Adipose tissue (tissue), 3 donors: ENCODE data around the gene GPC6. TPM values are rescaled to one million over a fixed set of nuclear protein-coding genes. Genes with fewer than 3 reads are reported as not detected.

ENCODE experiments used
- H3K27ac ChIP-seq: one replicate; pipeline ENCODE4 v1.5.1; 2013; ENCODE audit warnings: low read depth, low read length
- WGBS, 3 donors: extraction: QIAGEN DNeasy Blood & Tissue Kit; methylation state at CpG; one replicate each; pipeline ENCODE4 v1.1.7; 2013; 5-methylcytosine and 5-hydroxymethylcytosine counted together
- polyA plus RNA-seq, 3 donors: library from polyadenylated mRNA; stranded (reverse); fragments of 200-250 nt; gene quantifications; one replicate each; pipeline ENCODE4 v1.2.3, GENCODE V29; 2013
- donor health status: healthy with polysubstance abuse.
- donor health status: Bipolar disorder and iron deficiency.
- donor health status: healthy.

GPC6 gene
- polyA plus RNA-seq, 3 donors = 0.72 to 8.5 (median 5.8) TPM

DNA sequence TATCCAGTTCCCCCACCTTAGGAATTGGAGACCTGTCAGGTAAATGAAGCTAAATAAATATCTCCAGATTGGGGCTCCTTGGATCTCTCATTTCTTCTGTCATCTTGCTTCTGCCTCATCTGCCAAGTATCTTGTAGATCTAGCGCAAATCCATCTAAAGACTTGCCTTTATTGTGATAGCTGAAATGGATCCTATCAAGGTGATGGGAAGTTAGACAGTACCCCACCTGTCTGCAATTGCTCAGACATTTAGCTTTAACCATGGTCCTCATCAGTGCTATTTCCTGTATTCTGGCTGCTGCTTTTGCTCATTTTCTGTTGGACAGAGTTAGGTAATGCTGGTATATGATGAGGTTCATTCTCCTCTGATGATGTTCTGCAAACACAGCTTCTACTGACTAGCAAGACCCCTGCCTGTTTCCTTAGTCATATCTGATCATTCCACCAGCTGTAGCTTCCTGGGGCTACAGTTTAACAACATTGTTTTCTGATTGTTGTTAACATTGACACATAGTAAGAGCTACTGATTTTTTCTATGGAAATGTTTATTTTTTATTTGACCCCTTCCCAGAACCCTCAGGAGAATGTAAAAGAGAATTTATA, 912.9 kb downstream of the GPC6 start:
- H3K27ac ChIP-seq = no peak overlapping the region
- WGBS, 3 donors = 96 to 100% (median 96%) methylated on average over 1 of the region's 1 CpG

DNA sequence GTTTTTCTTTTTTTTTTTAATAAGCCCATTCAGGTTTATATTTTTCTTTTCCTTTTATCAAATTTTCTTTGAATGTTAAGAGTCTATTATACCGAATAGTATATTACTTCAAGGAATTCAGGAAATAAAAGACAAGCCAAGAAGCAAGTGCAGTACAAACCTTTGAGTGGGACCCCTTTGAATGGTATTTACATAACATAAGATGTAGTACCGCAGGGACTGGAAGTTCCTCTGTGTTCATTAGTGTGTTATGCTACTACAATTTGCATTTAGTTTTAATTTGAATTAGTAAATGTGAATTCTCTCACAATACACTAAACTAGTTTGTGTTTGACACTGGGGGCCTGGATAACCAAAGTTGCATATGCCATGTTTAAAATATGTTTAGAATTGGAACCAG, 913.4 kb downstream of the GPC6 start:
- 79 to 80% (median 80%) methylated on average over 2 of the region's 2 CpGs for WGBS, 3 donors

DNA sequence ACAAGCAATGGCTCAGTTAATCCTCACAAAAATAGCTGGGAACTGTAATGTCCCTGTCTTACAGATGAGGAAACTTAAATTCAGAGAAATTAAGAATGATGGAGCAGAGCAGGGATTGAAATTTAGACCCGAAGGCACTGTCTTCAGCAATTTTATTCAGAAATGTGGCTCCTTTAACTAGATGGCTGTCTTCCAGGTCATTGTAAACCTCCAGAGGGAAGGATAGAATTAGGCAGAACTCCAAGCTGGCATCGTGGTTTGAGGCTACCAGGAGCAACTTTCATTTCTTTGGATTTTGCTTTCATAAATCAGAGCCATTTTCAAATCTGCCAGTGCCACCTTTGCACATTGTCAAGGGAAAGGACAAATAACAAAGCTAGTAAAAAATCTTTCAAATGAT, 913.9 kb downstream of the GPC6 start:
- 51 to 65% (median 61%) methylated on average over 2 of the region's 2 CpGs for WGBS, 3 donors
- no peak overlapping the region for H3K27ac ChIP-seq

More for the DNA sequence above, 913.4 kb downstream of the GPC6 start:
- no peak overlapping the region for H3K27ac ChIP-seq

DNA sequence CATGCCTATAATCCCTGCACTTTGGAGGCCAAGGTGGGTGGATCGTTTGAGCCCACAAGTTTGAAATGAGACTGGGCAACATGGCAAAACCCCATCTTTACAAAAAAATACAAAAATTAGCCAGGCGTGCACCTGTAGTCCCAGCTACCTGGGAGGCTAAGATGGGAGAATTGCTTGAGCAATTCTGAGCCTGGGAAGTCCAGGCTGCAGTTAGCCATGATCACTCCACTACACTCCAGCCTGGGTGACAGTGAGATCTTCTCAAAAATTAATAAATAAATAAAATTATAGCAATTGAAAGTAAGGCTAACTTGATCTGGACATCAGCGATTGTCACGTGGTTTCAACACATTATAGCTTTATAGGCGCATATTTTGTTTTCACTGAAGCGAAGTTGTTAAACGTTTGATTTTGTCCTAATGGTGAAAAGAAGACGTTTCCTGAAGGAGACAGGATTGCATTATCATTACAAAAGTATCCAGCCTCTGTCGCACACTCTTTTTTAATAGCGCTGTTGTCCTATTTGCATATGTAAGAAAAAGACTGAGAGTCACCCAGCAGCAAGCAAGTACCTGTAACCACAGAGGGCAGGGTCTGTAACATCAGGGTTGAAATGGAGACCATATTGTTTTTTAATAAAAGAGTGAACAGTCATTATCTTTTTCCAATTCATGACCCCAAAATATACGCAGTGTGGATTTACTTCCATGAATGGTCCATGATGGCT, 917.2 kb downstream of the GPC6 start:
- 81 to 85% (median 84%) methylated on average over 11 of the region's 11 CpGs for WGBS, 3 donors
- H3K27ac ChIP-seq = no peak overlapping the region

DNA sequence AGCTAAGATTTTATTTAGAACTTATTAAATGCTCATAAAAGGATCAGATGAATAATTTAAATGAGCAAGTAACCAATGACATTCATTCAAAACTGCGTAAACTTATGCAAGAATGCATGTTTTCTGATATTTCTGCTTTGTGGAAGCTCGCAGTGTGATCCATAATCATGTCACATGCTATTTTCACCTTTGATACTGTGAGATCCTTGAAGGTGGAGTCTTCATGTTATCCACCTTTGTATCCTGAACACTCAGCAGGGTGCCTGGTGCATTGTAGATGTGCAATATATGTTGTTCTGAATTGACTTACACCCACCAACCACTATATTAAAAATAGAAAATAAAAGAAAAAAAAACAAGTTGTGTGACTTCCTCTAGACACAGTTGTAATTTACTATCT, 919.4 kb downstream of the GPC6 start:
- WGBS, 3 donors = 48 to 65% (median 48%) methylated on average over 2 of the region's 2 CpGs
- H3K27ac ChIP-seq = no peak overlapping the region

DNA sequence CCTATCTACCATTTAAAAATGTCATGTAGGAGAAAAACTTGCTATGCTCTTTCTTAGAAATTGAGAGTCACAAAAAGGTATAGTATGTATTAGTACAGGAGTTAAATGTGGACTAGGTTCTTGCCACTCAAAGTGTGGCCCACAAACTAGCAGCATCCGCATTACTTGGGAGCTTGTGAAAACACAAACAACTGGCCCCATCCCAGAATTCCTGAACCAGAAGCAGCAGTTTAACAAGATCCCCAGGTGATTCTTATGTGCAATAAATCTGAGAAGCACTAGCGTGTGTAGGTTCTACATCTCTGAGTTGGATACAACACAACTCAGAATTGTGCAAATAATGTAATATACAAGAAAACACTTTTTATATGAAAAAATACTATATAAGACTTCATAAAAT, 927.0 kb downstream of the GPC6 start:
- no peak overlapping the region for H3K27ac ChIP-seq
- WGBS, 3 donors = 91 to 99% (median 96%) methylated on average over 2 of the region's 2 CpGs

DNA sequence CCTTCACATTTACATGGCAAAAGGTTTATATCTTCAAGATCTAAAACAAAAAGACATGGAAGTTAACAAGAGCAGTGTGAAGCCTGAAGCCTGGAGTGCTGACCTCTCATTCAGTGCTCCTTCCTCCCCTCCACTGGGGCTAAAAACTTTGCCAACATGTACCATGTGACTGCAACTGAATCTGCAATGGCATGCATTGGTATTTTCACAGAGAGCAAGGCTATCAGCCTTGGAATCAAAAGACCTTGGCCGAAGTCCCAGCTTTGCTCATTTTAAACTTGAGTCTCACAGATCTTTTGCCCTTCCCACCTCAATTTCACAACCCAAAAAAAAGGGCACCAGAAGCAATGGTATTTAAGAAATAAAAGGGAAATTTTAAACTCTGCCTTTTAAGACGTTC, 927.8 kb downstream of the GPC6 start:
- no peak overlapping the region for H3K27ac ChIP-seq
- 35 to 37% (median 37%) methylated on average over 2 of the region's 2 CpGs for WGBS, 3 donors

DNA sequence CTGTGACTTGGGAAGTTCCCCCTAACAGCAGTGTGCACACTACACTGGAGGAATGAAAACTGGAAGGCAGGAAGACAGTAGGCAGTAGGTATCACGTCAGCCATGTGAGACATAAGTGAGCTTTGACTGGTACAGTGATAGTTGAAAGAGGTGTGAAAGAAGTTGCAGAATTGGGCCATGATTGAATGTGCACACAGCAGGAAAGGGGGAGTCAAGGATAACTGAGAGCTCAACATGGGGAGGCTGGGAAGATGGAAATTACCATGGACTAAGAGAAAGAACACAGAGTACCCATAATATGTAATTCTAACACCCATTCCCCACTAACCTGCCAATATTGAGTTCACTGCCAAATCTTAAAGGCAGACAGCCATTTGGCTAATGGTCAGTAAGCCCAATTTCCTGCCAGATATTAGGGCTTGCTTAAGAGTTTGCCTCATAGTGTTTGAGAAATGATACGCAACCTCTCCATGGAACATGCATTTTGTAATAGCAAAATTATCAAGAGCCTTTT, 931.2 kb downstream of the GPC6 start:
- H3K27ac ChIP-seq = no peak overlapping the region
- WGBS, 3 donors = 38 to 69% (median 39%) methylated on average over 2 of the region's 2 CpGs

DNA sequence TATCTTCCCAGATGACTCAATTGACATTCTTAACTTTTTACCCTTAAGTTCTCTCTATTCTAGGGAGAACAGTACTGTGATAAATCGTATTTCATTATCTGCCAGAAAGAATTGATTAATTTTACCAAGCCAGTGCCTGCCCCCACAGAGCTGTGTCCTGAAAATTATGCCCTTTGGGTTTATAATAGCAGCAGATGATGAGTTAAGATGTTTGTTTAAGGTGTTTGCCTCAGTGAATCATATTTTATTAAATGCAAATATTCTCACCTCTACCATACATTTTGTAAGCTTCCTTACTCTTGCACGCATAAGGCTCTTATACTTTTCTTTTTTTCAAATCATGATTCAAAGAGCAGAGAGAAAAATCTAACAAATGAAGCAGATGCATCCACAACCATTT, 934.3 kb downstream of the GPC6 start:
- WGBS, 3 donors = 79 to 88% (median 80%) methylated on average over 2 of the region's 2 CpGs

DNA sequence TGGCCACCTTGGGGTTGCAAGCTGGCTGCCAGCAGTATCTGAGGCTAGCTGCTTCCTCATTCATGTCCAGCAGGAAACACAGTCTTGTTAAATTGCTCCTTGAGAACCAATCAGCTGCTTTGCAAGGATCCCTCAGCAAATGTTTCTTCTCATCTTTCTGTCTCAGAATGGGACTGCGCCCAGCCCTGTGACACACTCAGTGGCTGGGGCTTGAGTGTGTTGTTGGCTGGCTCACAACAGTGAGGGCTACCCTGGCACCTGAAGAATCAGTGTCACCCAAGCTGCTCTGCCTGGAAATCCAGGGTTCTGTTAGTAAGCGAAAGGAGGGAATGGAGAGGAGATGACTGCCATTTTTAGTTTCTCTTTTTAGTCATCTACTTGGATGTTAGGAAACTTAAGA, 935.7 kb downstream of the GPC6 start:
- WGBS, 3 donors = 64 to 88% (median 86%) methylated on average over 2 of the region's 2 CpGs
- no peak overlapping the region for H3K27ac ChIP-seq

More for the DNA sequence above, 934.3 kb downstream of the GPC6 start:
- no peak overlapping the region for H3K27ac ChIP-seq

DNA sequence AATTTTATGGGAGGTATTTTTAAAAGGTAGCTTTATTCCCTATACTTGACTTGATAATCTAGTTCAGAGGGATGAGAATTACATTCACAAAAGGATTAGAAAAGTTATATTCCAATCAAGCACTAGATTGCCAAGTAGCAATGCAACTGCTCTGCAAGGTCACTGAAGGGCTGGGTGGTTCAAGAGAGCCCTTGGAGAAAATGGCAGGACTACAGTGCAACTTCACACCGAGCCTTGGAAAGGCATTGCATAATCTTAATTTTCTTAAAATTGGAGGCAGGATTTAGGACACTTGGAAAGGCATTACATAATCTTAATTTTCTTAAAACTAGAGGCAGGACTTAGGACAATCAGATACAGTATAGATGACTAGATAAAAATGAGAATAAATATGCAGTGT, 936.9 kb downstream of the GPC6 start:
- 54 to 79% (median 67%) methylated on average over 1 of the region's 1 CpG for WGBS, 3 donors
- no peak overlapping the region for H3K27ac ChIP-seq

DNA sequence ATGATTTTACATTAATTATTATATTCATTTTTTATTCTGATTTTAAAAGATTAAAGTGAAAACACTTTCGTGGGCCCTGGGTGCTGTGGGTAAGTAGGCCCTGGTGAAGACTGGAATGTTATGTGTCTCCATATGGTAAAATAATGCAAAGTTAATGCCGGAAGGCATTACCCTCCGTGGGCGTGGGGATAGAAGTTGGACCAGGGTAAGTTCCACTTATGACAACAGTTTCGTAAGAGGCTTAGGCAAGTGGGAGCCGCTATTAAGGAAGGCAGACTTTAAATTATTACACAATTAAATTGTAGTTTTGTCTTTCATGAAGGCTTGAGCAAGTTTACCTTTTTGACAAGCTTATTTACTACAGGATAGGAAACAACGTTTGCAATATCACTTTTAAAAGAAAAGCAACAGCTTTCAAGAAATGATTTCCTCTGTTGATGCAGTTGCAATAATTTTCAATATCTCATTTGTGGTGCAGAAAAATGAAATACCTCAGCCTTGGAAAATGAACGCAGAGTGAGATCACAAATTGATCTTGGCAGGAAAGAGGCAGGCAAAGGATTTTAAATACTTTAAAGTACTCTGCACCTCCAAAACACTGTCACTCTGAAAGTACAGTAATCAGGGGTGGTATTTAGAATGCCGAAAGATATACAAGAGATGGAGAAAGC, 942.3 kb downstream of the GPC6 start:
- 39 to 72% (median 45%) methylated on average over 9 of the region's 9 CpGs for WGBS, 3 donors
- H3K27ac ChIP-seq = no peak overlapping the region

DNA sequence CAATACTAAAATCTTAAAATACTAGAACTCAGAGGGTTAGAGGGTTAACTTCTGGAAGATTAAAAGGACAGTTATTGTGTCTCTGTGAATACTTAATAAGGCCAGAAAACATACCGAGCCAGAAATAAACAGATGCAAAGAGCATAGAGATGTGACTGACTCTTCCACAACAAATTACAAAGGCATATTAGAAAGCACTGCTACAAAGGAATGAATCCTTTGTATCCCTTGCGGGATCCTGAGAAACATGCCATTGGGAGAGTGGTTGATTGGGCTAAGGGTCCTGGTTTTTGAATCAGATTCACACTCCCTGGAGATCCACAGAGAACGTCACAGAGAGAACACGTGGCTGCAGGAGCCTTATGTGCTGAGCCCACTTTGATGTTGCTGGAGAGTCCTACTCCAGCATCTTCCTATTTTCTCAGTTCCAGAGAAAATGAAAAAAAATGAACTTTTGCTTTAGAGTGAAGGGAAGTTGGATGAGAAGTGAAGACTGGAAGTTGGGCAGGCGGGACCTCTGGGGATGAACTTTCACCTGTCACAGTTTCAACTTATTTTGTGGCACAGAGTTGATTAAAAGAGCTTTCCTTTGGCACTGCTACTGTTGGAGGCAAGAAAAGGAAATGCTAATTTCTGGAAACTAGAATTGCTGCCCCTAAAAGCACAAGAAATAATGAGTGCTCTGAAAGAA, 943.0 kb downstream of the GPC6 start:
- WGBS, 3 donors = 52 to 74% (median 67%) methylated on average over 5 of the region's 5 CpGs
- no peak overlapping the region for H3K27ac ChIP-seq

DNA sequence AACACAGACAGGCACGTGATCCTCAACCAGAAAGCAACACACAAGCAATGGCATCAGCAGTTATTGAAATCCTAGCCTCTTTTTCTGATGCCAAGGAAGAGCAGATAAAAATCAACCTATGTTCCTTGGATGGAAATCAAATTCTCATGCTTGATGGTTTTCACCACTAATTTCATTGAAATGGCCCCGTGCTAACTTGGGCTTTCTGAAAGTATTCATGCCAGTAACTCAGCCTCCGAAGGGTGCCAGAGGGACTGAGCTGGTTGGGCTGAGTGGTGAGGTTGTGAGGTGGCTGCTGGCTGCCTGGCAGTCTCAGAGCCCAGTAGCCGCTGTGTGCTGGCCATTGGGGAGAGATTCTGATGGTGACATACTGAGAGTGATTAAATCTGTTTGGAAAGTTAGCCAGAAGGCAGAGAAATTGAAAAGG, 943.6 kb downstream of the GPC6 start:
- WGBS, 3 donors = 65 to 71% (median 68%) methylated on average over 4 of the region's 4 CpGs
- H3K27ac ChIP-seq = no peak overlapping the region

DNA sequence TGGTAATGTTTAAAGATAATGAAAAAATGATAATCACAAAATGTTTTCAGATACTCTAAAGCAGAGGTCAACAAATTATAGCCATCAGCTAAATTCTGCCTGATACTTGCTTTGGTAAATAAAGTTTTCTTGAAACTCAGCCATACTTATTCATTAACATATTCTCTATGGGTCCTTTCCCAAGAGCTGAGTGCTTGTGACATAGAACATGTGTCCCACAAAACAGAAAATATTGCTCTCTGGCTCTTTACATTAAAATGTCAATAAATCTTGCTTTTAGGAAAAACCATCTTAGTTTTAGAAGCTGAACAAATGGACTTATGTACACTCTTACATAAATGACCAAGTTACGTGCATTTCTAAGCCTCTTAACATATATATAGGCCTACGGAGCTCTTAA, 945.8 kb downstream of the GPC6 start:
- WGBS, 3 donors = 89 to 94% (median 94%) methylated on average over 2 of the region's 2 CpGs
- no peak overlapping the region for H3K27ac ChIP-seq

DNA sequence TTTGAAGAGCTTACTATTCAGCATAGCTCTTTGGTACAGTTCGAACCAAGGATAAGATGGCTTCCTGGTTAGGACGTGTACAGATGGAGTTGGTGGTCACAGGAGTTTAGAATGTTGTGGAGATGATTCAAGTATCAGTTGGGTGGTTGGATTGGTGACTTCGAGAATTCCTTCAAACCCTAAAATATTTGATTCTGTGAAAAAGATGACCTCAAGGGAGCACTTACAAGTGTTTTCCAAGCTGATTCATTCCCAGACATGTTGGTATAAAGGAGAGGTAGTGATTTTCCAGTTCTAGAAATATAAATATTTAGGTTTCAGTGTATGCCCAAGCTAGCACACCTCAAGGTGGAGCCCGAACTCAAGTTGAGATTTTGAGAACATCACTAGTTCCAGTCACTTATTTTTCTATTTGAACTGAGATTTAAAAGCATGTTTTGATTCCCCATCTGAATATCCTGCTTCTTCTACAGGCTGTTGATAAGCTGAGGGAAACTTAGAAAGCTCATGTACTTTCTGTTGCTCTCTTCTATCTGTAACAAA, 946.8 kb downstream of the GPC6 start:
- WGBS, 3 donors = 83 to 91% (median 85%) methylated on average over 4 of the region's 4 CpGs

DNA sequence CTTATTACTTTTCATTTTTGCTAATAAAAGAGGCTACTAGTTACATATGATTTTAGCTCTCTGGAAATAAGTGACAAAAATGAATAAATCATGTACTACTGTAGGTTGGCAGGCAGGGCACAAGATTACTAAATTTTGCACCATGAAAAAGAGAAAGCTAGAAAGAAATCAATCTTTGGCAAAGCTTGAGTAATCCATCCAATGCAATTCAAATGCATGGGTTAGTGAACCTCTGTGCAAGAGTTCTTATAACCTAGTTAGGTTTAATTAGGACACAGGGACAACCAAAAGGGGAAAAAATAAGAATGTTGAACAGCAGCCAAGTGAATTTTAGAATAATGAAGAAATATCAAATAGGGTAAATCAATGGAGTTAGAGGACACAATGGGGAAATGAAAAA, 947.4 kb downstream of the GPC6 start:
- H3K27ac ChIP-seq = no peak overlapping the region

More for the DNA sequence above, 946.8 kb downstream of the GPC6 start:
- no peak overlapping the region for H3K27ac ChIP-seq

DNA sequence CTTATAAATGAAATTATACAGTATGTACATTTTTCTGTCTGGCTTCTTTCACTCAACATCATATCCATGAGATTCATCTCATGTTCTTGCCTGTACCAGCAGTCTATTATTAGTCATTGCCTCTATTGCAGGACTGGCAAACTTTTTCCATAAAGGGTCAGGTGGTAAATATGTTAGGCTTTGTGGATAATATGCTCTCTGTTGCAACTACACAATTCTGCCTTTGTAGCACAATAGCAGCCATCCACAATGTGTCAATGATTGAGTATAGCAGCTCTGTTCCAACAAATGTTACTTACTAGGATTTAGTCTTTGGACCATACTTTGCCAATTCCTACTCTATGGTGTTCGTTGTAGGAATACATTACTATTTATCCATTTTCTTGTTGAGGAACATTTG, 948.5 kb downstream of the GPC6 start:
- 85 to 97% (median 95%) methylated on average over 1 of the region's 1 CpG for WGBS, 3 donors
- no peak overlapping the region for H3K27ac ChIP-seq

DNA sequence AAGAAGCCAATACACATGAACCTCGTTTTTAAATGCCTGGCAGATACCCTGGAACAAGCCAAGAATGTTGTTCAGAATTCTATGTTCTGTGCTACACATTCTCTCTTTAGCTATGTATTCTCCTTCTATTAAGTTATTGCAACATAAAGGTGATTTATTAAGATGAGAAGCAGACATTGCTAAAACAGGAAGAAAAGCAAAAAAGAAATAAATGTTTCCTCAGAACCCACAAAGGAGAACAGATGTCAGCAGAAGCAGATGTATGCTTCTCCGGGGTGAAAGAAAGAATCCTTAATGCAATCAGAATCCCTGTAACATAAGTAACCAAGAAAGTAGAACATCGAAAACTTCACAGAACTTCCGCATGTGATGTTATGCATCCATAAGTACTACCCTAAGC, 950.0 kb downstream of the GPC6 start:
- WGBS, 3 donors = 32 to 67% (median 45%) methylated on average over 4 of the region's 4 CpGs
- H3K27ac ChIP-seq = no peak overlapping the region
